Ishikawa (cell line): Measurements from ENCODE around the gene PRODH2.

Experiments
- CREB1 ChIP-seq: IDR thresholded peaks from 2 replicates; pipeline ENCODE4 v1.6.1; 2012; ENCODE audit warnings: low read depth
- EGR1 ChIP-seq: IDR thresholded peaks from 2 replicates; pipeline ENCODE4 v1.6.1; 2012
- RAD21 ChIP-seq: IDR thresholded peaks from 2 replicates; pipeline ENCODE4 v1.6.1; 2012; ENCODE audit warnings: low read depth
- TCF12 ChIP-seq: IDR thresholded peaks from 2 replicates; pipeline ENCODE4 v1.6.1; 2012; ENCODE audit warnings: low read depth
- TEAD4 ChIP-seq: IDR thresholded peaks from 2 replicates; pipeline ENCODE4 v1.6.1; 2012
- YY1 ChIP-seq: IDR thresholded peaks from 2 replicates; pipeline ENCODE4 v1.6.1; 2012; ENCODE audit warnings: low read depth
- TF ChIP-seq, protein P1 (sequence below): IDR thresholded peaks from 2 replicates; pipeline ENCODE4 v1.6.1; 2012; ENCODE audit warnings: low read depth, mild to moderate bottlenecking

- no peak for TF ChIP-seq EGR1
- TF ChIP-seq RAD21: no peak
- TF ChIP-seq, protein P1, sequence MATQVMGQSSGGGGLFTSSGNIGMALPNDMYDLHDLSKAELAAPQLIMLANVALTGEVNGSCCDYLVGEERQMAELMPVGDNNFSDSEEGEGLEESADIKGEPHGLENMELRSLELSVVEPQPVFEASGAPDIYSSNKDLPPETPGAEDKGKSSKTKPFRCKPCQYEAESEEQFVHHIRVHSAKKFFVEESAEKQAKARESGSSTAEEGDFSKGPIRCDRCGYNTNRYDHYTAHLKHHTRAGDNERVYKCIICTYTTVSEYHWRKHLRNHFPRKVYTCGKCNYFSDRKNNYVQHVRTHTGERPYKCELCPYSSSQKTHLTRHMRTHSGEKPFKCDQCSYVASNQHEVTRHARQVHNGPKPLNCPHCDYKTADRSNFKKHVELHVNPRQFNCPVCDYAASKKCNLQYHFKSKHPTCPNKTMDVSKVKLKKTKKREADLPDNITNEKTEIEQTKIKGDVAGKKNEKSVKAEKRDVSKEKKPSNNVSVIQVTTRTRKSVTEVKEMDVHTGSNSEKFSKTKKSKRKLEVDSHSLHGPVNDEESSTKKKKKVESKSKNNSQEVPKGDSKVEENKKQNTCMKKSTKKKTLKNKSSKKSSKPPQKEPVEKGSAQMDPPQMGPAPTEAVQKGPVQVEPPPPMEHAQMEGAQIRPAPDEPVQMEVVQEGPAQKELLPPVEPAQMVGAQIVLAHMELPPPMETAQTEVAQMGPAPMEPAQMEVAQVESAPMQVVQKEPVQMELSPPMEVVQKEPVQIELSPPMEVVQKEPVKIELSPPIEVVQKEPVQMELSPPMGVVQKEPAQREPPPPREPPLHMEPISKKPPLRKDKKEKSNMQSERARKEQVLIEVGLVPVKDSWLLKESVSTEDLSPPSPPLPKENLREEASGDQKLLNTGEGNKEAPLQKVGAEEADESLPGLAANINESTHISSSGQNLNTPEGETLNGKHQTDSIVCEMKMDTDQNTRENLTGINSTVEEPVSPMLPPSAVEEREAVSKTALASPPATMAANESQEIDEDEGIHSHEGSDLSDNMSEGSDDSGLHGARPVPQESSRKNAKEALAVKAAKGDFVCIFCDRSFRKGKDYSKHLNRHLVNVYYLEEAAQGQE: no peak
- TF ChIP-seq TCF12: no peak
- TF ChIP-seq TEAD4: no peak
- no peak for TF ChIP-seq CREB1
- no peak for TF ChIP-seq YY1
Measured at GRCh38 chr19:35764432-35765315, 48.0 kb downstream of the PRODH2 start.
